Lower lobe of right lung (tissue), 2 donors: ENCODE data around the gene DHRS2. TPM values are rescaled to one million over a fixed set of nuclear protein-coding genes. Genes with fewer than 3 reads are reported as not detected.
A peak's percentile ranks its signal among the peaks of the same experiment; 100 is the strongest.
"Not testable (repeated sequence)": the region's sequence is repeated elsewhere in the genome, so short reads cannot be mapped to it uniquely, and the experiment has no call there.

Experiments
- ATAC-seq, 2 donors: fragments of 200-7000 bp; cut with Tn5 transposase; one replicate each; pipeline ENCODE4 v1.9.1; 2020 to 2022; ENCODE audit warnings: mild to moderate bottlenecking in 2 of 2, moderate library complexity in 2 of 2
- DNase-seq: peaks from one replicate; pipeline ENCODE4 v3.0.0-alpha.2; 2020
- H3K27ac ChIP-seq: fragments of 200-600 bp; one replicate; pipeline ENCODE4 v1.8.0; 2022
- H3K27me3 ChIP-seq: fragments of 200-600 bp; one replicate; pipeline ENCODE4 v1.8.0; 2022; ENCODE audit warnings: low read depth
- H3K36me3 ChIP-seq: fragments of 200-600 bp; one replicate; pipeline ENCODE4 v1.8.0; 2022; ENCODE audit warnings: mild to moderate bottlenecking
- H3K4me1 ChIP-seq: fragments of 200-600 bp; one replicate; pipeline ENCODE4 v1.8.0; 2022
- H3K4me3 ChIP-seq: fragments of 200-600 bp; one replicate; pipeline ENCODE4 v1.8.0; 2022; ENCODE audit warnings: mild to moderate bottlenecking
- H3K9me3 ChIP-seq: fragments of 200-600 bp; one replicate; pipeline ENCODE4 v1.8.0; 2022
- intact Hi-C: fragments of 100-400 bp; cut with DNase I; formaldehyde crosslinking; loops from one replicate; pipeline ENCODE4 v1.11.0; 2022
- long read RNA-seq: library from polyadenylated mRNA; unstranded; transcript quantifications from one replicate; pipeline ENCODE4 v2.0.0, GENCODE V29; 2021
- total RNA-seq: library from RNA; stranded (reverse); fragmentation: NEBNext Ultra II Directional; extraction: Animal tissue kit (Norgen Biotek cat#: 25700); gene quantifications from one replicate; pipeline ENCODE4 v1.2.1, GENCODE V29; 2021
- TF ChIP-seq, protein P1 (sequence below): fragments of 200-600 bp; IDR thresholded peaks from one replicate; pipeline ENCODE4 v1.8.0; 2022; ENCODE audit warnings: antibody characterized with exemption, mild to moderate bottlenecking
- donor health status: DM: no; HTN: yes; CAD: no; lungs with severe emphysema.

Gene DHRS2, protein sequence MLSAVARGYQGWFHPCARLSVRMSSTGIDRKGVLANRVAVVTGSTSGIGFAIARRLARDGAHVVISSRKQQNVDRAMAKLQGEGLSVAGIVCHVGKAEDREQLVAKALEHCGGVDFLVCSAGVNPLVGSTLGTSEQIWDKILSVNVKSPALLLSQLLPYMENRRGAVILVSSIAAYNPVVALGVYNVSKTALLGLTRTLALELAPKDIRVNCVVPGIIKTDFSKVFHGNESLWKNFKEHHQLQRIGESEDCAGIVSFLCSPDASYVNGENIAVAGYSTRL
- 1.2 TPM for total RNA-seq
- long read RNA-seq, result 0 reads

DNA sequence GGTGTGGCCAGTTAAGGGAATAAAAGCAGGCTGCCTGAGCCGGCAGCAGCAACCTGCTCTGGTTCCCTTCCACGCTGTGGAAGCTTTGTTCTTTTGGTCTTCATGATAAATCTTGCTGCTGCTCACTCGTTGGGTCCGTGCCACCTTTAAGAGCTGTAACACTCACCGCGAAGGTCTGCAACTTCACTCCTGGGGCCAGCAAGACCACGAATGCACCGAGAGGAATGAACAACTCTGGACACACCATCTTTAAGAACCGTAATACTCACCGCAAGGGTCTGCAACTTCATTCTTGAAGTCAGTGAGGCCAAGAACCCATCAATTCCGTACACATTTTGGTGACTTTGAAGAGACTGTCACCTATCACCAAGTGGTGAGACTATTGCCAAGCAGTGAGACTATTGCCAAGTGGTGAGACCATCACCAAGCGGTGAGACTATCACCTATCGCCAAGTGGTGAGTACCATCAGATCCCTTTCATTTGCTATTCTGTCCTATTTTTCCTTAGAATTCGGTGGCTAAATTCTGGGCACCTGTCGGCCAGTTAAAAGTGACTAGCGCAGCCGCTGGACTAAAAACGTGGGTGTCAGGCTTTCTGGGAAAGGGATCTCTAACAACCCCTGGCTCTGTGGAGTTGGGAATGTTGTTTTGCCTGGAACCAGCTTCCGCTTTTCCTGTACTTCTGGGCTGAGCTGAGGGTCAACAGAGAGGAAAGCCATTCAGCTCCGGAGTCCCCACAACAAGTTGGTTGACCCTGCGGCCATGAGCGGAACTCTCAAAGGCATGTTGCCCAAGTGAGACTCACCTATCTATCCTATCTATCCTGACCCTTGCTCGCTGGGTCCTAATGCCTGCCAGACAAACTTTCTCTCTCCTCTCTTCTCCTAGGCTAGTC is at the start of gene DHRS2:
Gene DHRS2, plus strand, starts transcription at position 48 of the 895 bp plus-strand sequence. CDS start 2,501 bp downstream, outside the sequence.
- ATAC-seq, result no peak
- Histone ChIP-seq H3K4me3 (no peak within 1 kb of the TSS), H3K4me1 (peaks cover 10% of the 10 kb centered on the region), H3K27ac (no peak within 1 kb of the TSS), H3K27me3 (no peaks in the 10 kb centered on the region), H3K9me3 (no peaks in the 10 kb centered on the region), H3K36me3 (no peaks in the 10 kb centered on the region)
- no peak for DNase-seq
- intact Hi-C loops, result no loop called here
- TF ChIP-seq, protein P1, sequence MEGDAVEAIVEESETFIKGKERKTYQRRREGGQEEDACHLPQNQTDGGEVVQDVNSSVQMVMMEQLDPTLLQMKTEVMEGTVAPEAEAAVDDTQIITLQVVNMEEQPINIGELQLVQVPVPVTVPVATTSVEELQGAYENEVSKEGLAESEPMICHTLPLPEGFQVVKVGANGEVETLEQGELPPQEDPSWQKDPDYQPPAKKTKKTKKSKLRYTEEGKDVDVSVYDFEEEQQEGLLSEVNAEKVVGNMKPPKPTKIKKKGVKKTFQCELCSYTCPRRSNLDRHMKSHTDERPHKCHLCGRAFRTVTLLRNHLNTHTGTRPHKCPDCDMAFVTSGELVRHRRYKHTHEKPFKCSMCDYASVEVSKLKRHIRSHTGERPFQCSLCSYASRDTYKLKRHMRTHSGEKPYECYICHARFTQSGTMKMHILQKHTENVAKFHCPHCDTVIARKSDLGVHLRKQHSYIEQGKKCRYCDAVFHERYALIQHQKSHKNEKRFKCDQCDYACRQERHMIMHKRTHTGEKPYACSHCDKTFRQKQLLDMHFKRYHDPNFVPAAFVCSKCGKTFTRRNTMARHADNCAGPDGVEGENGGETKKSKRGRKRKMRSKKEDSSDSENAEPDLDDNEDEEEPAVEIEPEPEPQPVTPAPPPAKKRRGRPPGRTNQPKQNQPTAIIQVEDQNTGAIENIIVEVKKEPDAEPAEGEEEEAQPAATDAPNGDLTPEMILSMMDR, result no peak

DNA sequence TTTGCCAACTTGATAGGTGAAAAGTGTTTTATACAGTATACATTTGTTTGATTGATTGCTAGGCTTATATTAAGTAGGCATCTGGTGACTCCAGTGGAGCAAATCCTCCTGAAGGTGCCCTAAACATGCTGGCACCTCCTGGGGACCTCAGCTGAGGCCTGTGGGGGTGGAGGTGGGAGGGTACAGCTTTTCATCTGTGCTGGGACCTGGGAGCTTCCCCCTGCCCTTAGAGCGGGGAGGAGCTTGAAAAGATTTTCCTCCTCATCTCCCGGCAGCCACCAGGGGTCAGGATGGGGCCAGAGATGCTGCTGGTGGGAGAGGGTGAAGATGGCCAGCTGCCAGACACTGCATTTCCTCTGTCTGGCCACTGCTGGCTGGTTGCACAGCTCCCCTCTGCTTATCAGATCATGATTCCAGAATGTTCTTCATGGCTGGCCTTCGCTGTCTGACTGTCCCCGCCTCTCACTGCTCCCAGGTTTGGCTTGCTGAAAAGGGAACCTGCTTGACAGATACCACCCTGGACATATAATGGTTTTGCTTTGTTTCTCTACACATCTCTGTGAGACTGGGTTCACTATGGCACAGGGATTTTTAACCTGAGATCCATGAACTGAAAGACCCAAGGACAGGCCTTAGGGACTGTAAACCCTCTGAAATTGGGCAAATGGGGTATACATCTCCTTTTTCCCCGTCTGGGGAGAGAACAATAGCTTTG is 47.1 kb upstream of the DHRS2 start:
- no peaks in the 10 kb centered on the region for H3K27me3 ChIP-seq
- H3K36me3 ChIP-seq, result no peaks in the 10 kb centered on the region
- peak; percentile 99 for ATAC-seq
- intact Hi-C loops, result no loop called here
- H3K27ac ChIP-seq, result no peak overlapping the region
- TF ChIP-seq, protein P1, result peak; percentile 88
- H3K4me1 ChIP-seq, result peaks cover 7% of the 10 kb centered on the region
- peak; percentile 94 for DNase-seq
- H3K4me3 ChIP-seq, result no peak overlapping the region
- no peaks in the 10 kb centered on the region for H3K9me3 ChIP-seq

DNA sequence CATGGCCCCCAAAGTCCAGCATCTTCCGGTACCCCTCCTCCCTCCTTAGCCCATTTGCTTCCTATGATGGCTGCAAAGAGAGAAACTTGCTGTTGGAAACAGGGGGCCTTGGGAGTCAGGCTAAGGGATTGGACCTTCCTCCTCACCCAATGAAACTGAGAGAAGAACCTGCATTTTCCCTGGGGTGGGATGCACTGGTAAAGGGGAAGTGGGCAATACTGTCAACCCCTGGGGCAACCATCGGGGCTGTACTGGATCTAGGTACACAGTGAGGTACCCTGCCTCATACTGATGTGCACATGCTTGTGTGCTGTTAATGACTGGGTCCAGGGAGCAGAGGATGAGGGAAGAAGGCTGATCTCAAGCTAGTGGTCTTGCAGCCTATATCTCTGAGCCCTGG is 46.6 kb upstream of the DHRS2 start:
- Histone ChIP-seq H3K36me3 (no peaks in the 10 kb centered on the region), H3K27ac (no peak overlapping the region), H3K4me1 (peaks cover 7% of the 10 kb centered on the region), H3K27me3 (no peaks in the 10 kb centered on the region), H3K4me3 (no peak overlapping the region), H3K9me3 (no peaks in the 10 kb centered on the region)
- TF ChIP-seq, protein P1, result no peak
- ATAC-seq (peak; percentile 14 to 34), DNase-seq (no peak)
- intact Hi-C loops, result no loop called here

DNA sequence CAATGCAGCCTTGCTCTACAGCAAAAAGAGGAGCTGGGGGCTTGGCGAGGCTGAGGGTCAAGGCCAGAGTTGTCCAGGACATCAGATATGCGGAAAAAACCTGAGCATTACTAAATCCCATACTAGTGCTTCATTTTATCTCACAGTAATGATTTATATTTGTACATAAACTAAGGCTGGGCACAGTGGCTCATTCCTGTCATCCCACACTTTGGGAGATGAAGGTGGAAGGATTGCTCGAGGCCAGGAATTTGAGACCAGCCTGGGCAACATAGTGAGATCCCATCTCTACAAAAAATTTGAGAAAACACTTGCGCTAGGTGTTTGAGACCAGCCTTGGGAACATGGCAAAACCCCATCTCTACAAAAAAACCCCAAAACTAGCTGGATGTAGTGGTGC is 46.0 kb upstream of the DHRS2 start:
- H3K27ac ChIP-seq, result no peak overlapping the region
- intact Hi-C loops, result no loop called here

DNA sequence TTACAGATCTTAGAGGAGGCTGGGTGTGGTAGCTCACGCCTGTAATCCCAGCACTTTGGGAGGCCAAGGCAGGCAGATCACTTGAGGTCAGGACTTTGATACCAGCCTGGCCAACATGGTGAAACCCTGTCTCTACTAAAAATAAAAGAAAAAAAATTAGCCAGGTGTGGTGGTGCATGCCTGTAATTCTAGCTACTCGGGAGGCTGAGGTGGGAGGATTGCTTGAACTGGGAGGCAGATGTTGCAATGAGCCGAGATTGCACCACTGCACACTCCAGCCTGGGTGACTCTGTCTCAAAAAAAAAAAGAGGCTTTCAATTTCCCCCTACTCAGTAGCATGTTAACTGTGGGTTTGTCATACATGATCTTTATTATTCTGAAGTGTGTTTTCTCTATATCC is 42.0 kb upstream of the DHRS2 start:
- H3K4me3 ChIP-seq, intact Hi-C loops, H3K27ac ChIP-seq, H3K36me3 ChIP-seq, H3K27me3 ChIP-seq, DNase-seq, ATAC-seq, H3K9me3 ChIP-seq, H3K4me1 ChIP-seq: not testable (repeated sequence)

More for the DNA sequence above, 46.0 kb upstream of the DHRS2 start:
- no peaks in the 10 kb centered on the region for H3K9me3 ChIP-seq
- peaks cover 7% of the 10 kb centered on the region for H3K4me1 ChIP-seq
- TF ChIP-seq, protein P1, result no peak
- no peaks in the 10 kb centered on the region for H3K36me3 ChIP-seq
- no peak for ATAC-seq
- no peak for DNase-seq
- H3K4me3 ChIP-seq, result no peak overlapping the region
- no peaks in the 10 kb centered on the region for H3K27me3 ChIP-seq
